AG20443 (cell line): ENCODE measurements around the gene SHMT1.
"Not testable (repeated sequence)": the region's sequence is repeated elsewhere in the genome, so short reads cannot be mapped to it uniquely, and the experiment has no call there.

Experiments
- DNase-seq: peaks from one replicate; pipeline ENCODE4 v3.0.0; 2012; ENCODE audit warnings: low spot score, mixed read lengths

SHMT1 gene

GRCh38 chr17:18378614-18379013, 15.3 kb upstream of the SHMT1 start:
- not testable (repeated sequence) for DNase-seq

GRCh38 chr17:18378205-18378505, 14.8 kb upstream of the SHMT1 start:
- DNase-seq: no peak

- no peak for DNase-seq
These were observed 14.3 kb upstream of the SHMT1 start, which contains the start of gene EVPLL for GRCh38 chr17:18377437-18378204. TSS of gene EVPLL (plus strand) at chr17:18377778. CDS start at chr17:18380938, 3,160 bp downstream.

GRCh38 chr17:18374216-18374615, 10.9 kb upstream of the SHMT1 start:
- DNase-seq: no peak

GRCh38 chr17:18373181-18373580, 9.8 kb upstream of the SHMT1 start:
- DNase-seq: not testable (repeated sequence)

GRCh38 chr17:18371455-18371854, 8.1 kb upstream of the SHMT1 start:
- DNase-seq: no peak

- no peak for DNase-seq
These were observed 7.4 kb upstream of the SHMT1 start for GRCh38 chr17:18370761-18371160.

GRCh38 chr17:18368946-18369345, 5.6 kb upstream of the SHMT1 start:
- no peak for DNase-seq

- no peak for DNase-seq
These were observed 816 bp upstream of the SHMT1 start for GRCh38 chr17:18364166-18364565.

- peak; percentile 37 for DNase-seq
These were observed 651 bp downstream of the SHMT1 start for GRCh38 chr17:18362698-18363100.

GRCh38 chr17:18361837-18362697, 1.3 kb downstream of the SHMT1 start:
- no peak for DNase-seq

- DNase-seq: no peak
These were observed 2.8 kb downstream of the SHMT1 start for GRCh38 chr17:18360518-18360917.

GRCh38 chr17:18356624-18357023, 6.7 kb downstream of the SHMT1 start:
- DNase-seq: peak; percentile 32

GRCh38 chr17:18353541-18353940, 9.8 kb downstream of the SHMT1 start:
- DNase-seq: no peak

- DNase-seq: no peak
These were observed 19.3 kb downstream of the SHMT1 start for GRCh38 chr17:18344021-18344420.

GRCh38 chr17:18339933-18340332, 23.4 kb downstream of the SHMT1 start:
- no peak for DNase-seq

GRCh38 chr17:18338158-18338557, 25.2 kb downstream of the SHMT1 start:
- not testable (repeated sequence) for DNase-seq

GRCh38 chr17:18332909-18333489, 30.4 kb downstream of the SHMT1 start:
- no peak for DNase-seq

- DNase-seq: no peak
These were observed 31.5 kb downstream of the SHMT1 start for GRCh38 chr17:18331879-18332278.

GRCh38 chr17:18328643-18329204, 34.6 kb downstream of the SHMT1 start:
- no peak for DNase-seq

GRCh38 chr17:18327556-18327955, 35.8 kb downstream of the SHMT1 start:
- DNase-seq: no peak

GRCh38 chr17:18327093-18327492, 36.3 kb downstream of the SHMT1 start:
- DNase-seq: no peak

GRCh38 chr17:18326572-18326971, 36.8 kb downstream of the SHMT1 start:
- DNase-seq: no peak
